Spinal cord (tissue), 10 donors: ENCODE measurements around the gene CENPF. TPM values are rescaled to one million over a fixed set of nuclear protein-coding genes. Genes with fewer than 3 reads are reported as not detected.

Experiments used
- DNase-seq, 6 donors: peaks; one replicate each; pipeline versions ENCODE4 v3.0.0 to v3.0.0-alpha.2; 2013 to 2015; ENCODE audit warnings: low spot score in 6 of 6, low read depth in 4 of 6
- H3K27ac ChIP-seq: one replicate; pipeline ENCODE4 v1.5.1; 2013; ENCODE audit warnings: low read depth, low read length, control low read depth
- H3K27me3 ChIP-seq: one replicate; pipeline ENCODE4 v1.6.1; 2013; ENCODE audit warnings: low read length; ENCODE audit not compliant: control insufficient read depth, insufficient read depth
- H3K36me3 ChIP-seq: one replicate; pipeline ENCODE4 v1.6.1; 2013; ENCODE audit warnings: low read length; ENCODE audit not compliant: control insufficient read depth, insufficient read depth
- H3K4me1 ChIP-seq: one replicate; pipeline ENCODE4 v1.6.1; 2013; ENCODE audit warnings: low read length; ENCODE audit not compliant: control insufficient read depth, insufficient read depth
- H3K4me3 ChIP-seq: one replicate; pipeline ENCODE4 v1.5.1; 2013; ENCODE audit warnings: low read depth, low read length, control low read depth
- H3K9me3 ChIP-seq: one replicate; pipeline ENCODE4 v1.6.1; 2013; ENCODE audit warnings: low read length; ENCODE audit not compliant: control insufficient read depth, insufficient read depth
- WGBS: methylation state at CpG from one replicate; pipeline ENCODE4 v1.1.5; 2013; ENCODE audit warnings: missing lambda C conversion rate; ENCODE audit not compliant: insufficient coverage; 5-methylcytosine and 5-hydroxymethylcytosine counted together
- polyA plus RNA-seq, 2 donors: library from polyadenylated mRNA; unstranded; fragments of 120-200 nt; gene quantifications; one replicate each; pipeline ENCODE4 v1.2.1, GENCODE V29; 2013; ENCODE audit not compliant: insufficient read length in 2 of 2
- total RNA-seq, 2 donors: library from RNA; depleted of rRNA in 1 of 2; stranded (reverse); fragments of 120-200 nt in 1 of 2; fragments of >200 nt in 1 of 2; gene quantifications; one replicate each; pipeline versions ENCODE4 v1.2.3 to v1.2.4, GENCODE V29; 2013 to 2014
- donor health status: healthy.

The CENPF gene
- total and polyA plus RNA-seq, 4 donors, result 22.4 to 46.6 (median 43.9) TPM

DNA sequence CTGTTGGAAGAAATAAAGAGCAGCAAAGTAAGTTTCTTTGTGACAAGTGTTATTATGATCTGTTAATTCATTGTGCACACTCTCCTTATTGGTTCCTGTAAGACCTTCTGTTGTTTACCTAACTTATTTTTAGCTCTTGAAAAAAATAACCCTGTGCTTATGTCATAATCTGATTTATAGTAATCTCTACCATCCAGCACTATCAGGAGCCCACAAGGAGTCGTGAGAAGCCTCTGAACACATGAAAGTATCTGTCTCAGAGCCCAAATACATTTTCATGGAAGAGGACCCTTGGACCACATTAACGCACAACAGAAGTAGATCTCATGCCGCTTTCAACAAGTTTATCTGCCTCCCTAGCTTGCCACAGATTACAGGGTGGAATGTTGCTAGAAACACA is 45.8 kb downstream of the CENPF start:
- Histone ChIP-seq H3K9me3 (no peaks in the 10 kb centered on the region), H3K27me3 (no peaks in the 10 kb centered on the region), H3K36me3 (no peaks in the 10 kb centered on the region), H3K4me3 (no peak overlapping the region), H3K27ac (no peak overlapping the region), H3K4me1 (no peaks in the 10 kb centered on the region)
- peak in 1 of 6 donors; percentile 68 for DNase-seq
- no CpG with 5 or more reads among the region's 3 CpGs for WGBS

DNA sequence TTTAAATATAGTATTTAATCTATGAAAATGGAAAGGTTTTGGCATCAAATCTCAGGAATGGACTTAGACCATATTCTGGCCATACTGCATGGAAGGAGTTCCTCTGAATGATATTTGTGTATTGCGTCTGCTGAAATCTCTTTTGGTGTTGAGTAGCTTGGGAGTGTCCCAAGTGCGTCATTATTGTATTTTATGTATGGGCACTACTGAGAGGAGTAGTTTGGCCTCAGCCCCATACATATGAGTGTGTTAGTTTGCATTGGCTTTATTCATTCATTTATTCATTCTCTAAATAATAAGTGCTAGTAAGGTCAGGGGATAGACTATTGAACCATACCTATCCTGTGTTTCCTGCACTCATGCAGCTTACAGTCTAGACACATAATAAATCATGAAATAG is 46.6 kb downstream of the CENPF start:
- whole genome bisulfite sequencing, result no CpG with 5 or more reads among the region's 2 CpGs
- Histone ChIP-seq H3K9me3 (no peaks in the 10 kb centered on the region), H3K4me1 (no peaks in the 10 kb centered on the region), H3K36me3 (no peaks in the 10 kb centered on the region), H3K27me3 (no peaks in the 10 kb centered on the region), H3K4me3 (no peak overlapping the region), H3K27ac (no peak overlapping the region)
- no peak for DNase-seq

DNA sequence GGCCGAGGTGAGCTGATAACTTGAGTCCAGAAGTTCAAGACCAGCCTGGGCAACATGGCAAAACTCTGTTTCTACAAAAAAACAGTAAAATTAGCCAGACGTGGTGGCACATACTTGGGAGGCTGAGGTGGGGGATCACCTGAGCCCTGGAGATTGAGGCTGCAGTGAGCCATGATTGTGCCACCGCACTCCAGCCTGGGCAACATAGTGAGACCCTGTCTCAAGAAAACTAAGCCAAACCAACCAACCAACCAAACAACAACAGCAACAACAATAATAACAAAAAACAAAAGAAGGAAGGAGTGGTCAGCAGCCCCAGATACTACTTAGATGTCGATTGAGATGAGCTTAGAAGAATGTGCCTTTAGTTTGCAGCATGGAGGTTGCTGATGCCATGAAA is 47.7 kb downstream of the CENPF start:
- WGBS, result 90% methylated on average over 2 of the region's 4 CpGs
- H3K4me3 ChIP-seq, result no peak overlapping the region
- H3K36me3 ChIP-seq, result no peaks in the 10 kb centered on the region
- no peaks in the 10 kb centered on the region for H3K4me1 ChIP-seq
- H3K27me3 ChIP-seq, result no peaks in the 10 kb centered on the region
- DNase-seq, result no peak
- H3K27ac ChIP-seq, result no peak overlapping the region
- H3K9me3 ChIP-seq, result no peaks in the 10 kb centered on the region

DNA sequence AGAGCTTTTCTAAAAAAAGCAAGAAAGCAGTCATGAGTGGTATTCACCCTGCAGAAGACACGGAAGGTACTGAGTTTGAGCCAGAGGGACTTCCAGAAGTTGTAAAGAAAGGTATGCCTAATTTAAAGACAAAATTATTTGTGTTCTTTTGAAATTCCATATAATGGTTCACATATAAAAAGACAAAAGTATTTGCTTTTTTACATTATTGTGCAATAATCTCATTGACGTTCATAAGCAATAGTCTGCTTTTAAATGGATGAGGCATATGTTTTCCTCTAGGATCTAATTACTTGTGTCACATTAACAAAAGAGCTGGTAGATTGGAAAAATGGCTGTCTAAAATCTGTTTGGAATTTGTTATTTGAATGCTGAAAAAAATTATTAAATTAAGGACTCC is 54.3 kb downstream of the CENPF start:
- WGBS, result no CpG with 5 or more reads among the region's 2 CpGs
- no peak overlapping the region for H3K4me3 ChIP-seq

DNA sequence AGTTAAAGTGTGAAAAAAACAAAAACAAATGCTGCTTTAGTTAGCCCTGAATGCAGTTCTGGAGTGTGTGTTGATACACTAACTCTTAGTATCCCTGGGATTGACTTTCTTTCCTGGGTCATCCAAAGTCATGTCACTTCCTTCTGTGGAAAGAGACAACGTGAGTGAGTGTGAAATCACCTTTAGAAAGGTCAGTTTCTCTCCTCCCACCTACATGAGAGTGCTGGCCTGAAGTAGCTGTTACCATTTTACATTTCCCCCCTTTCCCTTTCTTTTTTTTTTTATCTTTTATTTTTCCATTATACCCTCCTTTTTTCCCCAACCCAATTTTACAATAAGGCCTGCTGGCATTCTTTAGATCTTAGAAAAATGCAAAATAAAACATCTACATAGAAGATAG is 55.2 kb downstream of the CENPF start:
- 100% methylated on average over 1 of the region's 1 CpG for WGBS
- H3K4me1 ChIP-seq, result peaks cover 3% of the 10 kb centered on the region

More for the DNA sequence above, 54.3 kb downstream of the CENPF start:
- no peaks in the 10 kb centered on the region for H3K36me3 ChIP-seq
- H3K4me1 ChIP-seq, result peaks cover 3% of the 10 kb centered on the region
- H3K27me3 ChIP-seq, result no peaks in the 10 kb centered on the region
- H3K9me3 ChIP-seq, result no peaks in the 10 kb centered on the region
- no peak overlapping the region for H3K27ac ChIP-seq
- DNase-seq, result no peak

DNA sequence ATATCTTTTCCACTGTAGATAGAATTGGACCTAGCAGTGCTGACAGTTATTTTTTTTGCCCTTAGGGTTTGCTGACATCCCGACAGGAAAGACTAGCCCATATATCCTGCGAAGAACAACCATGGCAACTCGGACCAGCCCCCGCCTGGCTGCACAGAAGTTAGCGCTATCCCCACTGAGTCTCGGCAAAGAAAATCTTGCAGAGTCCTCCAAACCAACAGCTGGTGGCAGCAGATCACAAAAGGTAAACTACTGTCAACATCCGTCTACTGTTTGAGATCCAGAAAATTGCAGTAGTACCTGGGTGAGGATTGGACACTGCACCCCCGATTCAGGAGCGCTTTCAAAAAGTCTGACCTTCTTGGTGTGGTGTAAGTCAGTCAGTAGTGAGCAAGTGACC is 55.8 kb downstream of the CENPF start:
- DNase-seq, result peak in 2 of 6 donors; percentile 64 to 87
- Histone ChIP-seq H3K4me1 (peaks cover 3% of the 10 kb centered on the region), H3K27me3 (no peaks in the 10 kb centered on the region), H3K4me3 (no peak overlapping the region), H3K9me3 (no peaks in the 10 kb centered on the region), H3K36me3 (peaks cover 3% of the 10 kb centered on the region), H3K27ac (no peak overlapping the region)
- WGBS, result 88% methylated on average over 8 of the region's 9 CpGs

More for the DNA sequence above, 55.2 kb downstream of the CENPF start:
- Histone ChIP-seq H3K36me3 (no peaks in the 10 kb centered on the region), H3K27ac (no peak overlapping the region), H3K27me3 (no peaks in the 10 kb centered on the region), H3K4me3 (no peak overlapping the region), H3K9me3 (no peaks in the 10 kb centered on the region)
- no peak for DNase-seq

DNA sequence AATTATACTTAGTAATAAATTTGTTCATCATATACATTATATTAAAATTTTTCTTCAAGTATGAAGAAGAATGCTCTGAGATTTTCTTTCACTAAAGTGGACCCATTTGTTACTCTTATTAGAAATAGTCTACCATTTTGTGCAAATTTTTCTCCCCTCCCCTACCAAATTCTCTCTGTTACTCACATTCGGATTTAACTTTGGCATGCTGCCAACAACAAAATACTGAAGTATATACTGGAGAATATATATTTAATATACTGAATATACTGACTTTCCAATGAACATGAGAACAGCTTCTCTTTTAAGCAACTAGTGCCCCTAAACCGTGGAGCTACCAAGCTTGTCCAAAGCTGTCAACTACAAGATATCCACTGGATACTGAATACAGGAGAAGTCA is 57.2 kb downstream of the CENPF start:
- no peaks in the 10 kb centered on the region for H3K9me3 ChIP-seq
- no peak overlapping the region for H3K27ac ChIP-seq
- 100% methylated on average over 1 of the region's 2 CpGs for WGBS
- H3K36me3 ChIP-seq, result peaks cover 3% of the 10 kb centered on the region
- H3K4me3 ChIP-seq, result no peak overlapping the region
- peaks cover 3% of the 10 kb centered on the region for H3K4me1 ChIP-seq
- DNase-seq, result no peak
- no peaks in the 10 kb centered on the region for H3K27me3 ChIP-seq

DNA sequence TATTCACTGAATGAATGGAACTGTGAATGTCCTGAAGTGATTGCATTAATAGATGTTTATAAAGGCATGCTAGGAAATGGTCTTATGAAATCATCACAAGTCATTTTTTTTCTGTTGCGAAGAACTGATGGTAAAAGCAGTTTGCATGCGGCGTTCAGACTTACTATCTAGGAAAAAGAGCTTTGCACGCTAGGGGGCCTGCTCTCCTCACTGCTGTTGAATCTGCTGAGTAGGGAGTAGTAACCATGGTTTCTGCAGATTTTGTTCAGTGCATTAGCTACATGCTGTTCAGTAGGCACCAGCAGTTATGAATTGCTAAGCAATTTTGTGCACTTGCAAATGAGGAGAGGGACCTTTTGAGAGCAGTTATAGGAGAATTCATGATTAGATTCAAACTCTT is 57.9 kb downstream of the CENPF start:
- no peaks in the 10 kb centered on the region for H3K27me3 ChIP-seq
- no peak overlapping the region for H3K4me3 ChIP-seq
- H3K9me3 ChIP-seq, result no peaks in the 10 kb centered on the region
- DNase-seq, result peak; percentile 72 to 98 (median 84)
- peaks cover 3% of the 10 kb centered on the region for H3K4me1 ChIP-seq
- no peak overlapping the region for H3K27ac ChIP-seq
- peaks cover 3% of the 10 kb centered on the region for H3K36me3 ChIP-seq
- 22% methylated on average over 4 of the region's 4 CpGs for WGBS

DNA sequence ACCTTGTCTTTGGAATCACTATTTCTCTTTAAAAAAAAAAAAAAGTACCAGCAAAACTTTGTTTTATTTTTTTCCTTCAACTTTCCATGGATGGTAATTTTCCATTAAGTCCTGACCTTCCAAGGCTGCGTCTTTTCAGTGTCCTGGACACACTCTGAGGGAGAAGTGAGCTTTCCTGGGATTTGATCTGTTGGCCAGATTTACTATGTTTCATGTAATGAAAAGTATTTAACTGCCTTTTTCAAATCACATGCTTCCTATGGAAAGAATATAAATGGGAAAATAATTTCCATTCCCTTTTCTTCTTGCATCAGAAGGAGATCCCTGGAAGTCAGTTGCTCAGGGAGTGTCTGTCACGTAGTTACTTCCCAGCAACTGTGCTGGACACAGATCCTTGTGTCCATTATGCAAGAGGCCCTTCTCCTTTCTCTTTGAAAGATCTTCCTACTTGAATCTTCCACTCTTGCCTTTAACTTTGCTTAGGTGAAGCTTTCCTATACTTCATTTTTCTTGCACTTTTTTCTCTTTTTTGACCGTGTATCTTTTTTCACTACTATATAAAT is 59.3 kb downstream of the CENPF start:
- no peak for DNase-seq
- peaks cover 3% of the 10 kb centered on the region for H3K36me3 ChIP-seq
- peak overlapping the region; percentile 6 for H3K27ac ChIP-seq
- no peaks in the 10 kb centered on the region for H3K27me3 ChIP-seq
- 100% methylated on average over 1 of the region's 3 CpGs for WGBS
- H3K9me3 ChIP-seq, result no peaks in the 10 kb centered on the region
- H3K4me1 ChIP-seq, result peaks cover 3% of the 10 kb centered on the region
- H3K4me3 ChIP-seq, result no peak overlapping the region

DNA sequence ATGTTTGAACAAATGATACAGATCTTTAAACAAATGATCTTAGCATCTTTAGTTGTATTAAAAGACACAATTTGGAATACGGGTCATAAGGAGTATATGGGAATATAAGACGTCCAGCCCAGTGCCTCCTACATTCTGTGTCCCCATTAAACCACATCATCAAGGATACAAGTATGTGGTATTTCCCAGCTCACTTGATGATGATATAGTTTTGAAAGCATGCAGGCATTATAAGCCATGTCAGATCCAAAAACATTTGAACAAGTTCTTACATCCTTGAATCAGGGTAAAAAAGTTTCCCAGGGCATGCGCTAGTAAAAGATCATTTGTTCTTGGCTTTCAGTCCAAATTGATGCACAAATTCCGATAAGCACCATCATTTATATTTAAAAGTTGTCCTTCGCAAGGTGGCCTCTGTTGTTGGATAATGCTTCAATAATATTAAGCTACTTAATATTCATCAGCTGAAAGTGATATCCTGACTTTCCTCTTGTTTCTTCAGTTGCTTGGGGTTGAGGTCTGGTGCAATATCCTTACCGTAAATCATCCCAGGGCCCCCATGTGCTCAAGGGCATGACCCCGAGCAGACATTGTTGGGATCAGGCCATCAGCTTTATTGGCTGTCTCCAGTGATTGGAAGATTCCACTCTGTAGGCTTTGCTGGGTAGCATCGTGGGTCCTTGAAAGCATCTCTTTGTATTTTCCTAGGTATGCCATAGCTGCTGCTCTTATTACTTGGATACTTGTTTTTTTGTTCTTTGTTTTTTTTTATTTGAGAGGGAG is 61.8 kb downstream of the CENPF start:
- Histone ChIP-seq H3K9me3 (no peaks in the 10 kb centered on the region), H3K36me3 (peaks cover 3% of the 10 kb centered on the region), H3K4me3 (no peak overlapping the region), H3K4me1 (peaks cover 3% of the 10 kb centered on the region), H3K27me3 (no peaks in the 10 kb centered on the region), H3K27ac (no peak overlapping the region)
- WGBS, result 89% methylated on average over 3 of the region's 8 CpGs
- no peak for DNase-seq
